CD4-positive, alpha-beta T cell treated with Interleukin-6 at 100 ng/mL for 8 hours (primary cell): Measurements from ENCODE around the gene CCNA2.

Experiments used
- DNase-seq: peaks from one replicate; pipeline ENCODE4 v3.0.0-alpha.2; 2020; ENCODE audit warnings: mixed read lengths, low spot score

The CCNA2 gene

GRCh38 chr4:121773883-121774282, 49.8 kb downstream of the CCNA2 start:
- DNase-seq = no peak

GRCh38 chr4:121771869-121772268, 51.8 kb downstream of the CCNA2 start:
- no peak for DNase-seq

- DNase-seq = no peak
These were observed 54.3 kb downstream of the CCNA2 start for GRCh38 chr4:121769341-121769740.

- DNase-seq = no peak
These were observed 56.5 kb downstream of the CCNA2 start for GRCh38 chr4:121767166-121767565.
